ENCODE results near the gene SLC6A6. TPM values are rescaled to one million over a fixed set of nuclear protein-coding genes. Genes with fewer than 3 reads are reported as not detected.

The SLC6A6 gene
- total and polyA plus RNA-seq, 10 of the 15 experiments (the other 5 are each of a cell fraction or from before 2014, with no cell fraction given), result 5.6 to 47.0 (median 20.2) TPM

GRCh38 chr3:14423963-14424362 lies 21.6 kb downstream of the SLC6A6 start (continued):
- TF ChIP-seq, protein P1, sequence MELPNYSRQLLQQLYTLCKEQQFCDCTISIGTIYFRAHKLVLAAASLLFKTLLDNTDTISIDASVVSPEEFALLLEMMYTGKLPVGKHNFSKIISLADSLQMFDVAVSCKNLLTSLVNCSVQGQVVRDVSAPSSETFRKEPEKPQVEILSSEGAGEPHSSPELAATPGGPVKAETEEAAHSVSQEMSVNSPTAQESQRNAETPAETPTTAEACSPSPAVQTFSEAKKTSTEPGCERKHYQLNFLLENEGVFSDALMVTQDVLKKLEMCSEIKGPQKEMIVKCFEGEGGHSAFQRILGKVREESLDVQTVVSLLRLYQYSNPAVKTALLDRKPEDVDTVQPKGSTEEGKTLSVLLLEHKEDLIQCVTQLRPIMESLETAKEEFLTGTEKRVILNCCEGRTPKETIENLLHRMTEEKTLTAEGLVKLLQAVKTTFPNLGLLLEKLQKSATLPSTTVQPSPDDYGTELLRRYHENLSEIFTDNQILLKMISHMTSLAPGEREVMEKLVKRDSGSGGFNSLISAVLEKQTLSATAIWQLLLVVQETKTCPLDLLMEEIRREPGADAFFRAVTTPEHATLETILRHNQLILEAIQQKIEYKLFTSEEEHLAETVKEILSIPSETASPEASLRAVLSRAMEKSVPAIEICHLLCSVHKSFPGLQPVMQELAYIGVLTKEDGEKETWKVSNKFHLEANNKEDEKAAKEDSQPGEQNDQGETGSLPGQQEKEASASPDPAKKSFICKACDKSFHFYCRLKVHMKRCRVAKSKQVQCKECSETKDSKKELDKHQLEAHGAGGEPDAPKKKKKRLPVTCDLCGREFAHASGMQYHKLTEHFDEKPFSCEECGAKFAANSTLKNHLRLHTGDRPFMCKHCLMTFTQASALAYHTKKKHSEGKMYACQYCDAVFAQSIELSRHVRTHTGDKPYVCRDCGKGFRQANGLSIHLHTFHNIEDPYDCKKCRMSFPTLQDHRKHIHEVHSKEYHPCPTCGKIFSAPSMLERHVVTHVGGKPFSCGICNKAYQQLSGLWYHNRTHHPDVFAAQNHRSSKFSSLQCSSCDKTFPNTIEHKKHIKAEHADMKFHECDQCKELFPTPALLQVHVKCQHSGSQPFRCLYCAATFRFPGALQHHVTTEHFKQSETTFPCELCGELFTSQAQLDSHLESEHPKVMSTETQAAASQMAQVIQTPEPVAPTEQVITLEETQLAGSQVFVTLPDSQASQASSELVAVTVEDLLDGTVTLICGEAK (IDR thresholded peaks at IDR 0.05; ENCODE audit: borderline replicate concordance), result no peak
- no peak for TF ChIP-seq CHD1 (IDR thresholded peaks at IDR 0.05; ENCODE audit: low read depth, low read length)
- TF ChIP-seq, protein P2, sequence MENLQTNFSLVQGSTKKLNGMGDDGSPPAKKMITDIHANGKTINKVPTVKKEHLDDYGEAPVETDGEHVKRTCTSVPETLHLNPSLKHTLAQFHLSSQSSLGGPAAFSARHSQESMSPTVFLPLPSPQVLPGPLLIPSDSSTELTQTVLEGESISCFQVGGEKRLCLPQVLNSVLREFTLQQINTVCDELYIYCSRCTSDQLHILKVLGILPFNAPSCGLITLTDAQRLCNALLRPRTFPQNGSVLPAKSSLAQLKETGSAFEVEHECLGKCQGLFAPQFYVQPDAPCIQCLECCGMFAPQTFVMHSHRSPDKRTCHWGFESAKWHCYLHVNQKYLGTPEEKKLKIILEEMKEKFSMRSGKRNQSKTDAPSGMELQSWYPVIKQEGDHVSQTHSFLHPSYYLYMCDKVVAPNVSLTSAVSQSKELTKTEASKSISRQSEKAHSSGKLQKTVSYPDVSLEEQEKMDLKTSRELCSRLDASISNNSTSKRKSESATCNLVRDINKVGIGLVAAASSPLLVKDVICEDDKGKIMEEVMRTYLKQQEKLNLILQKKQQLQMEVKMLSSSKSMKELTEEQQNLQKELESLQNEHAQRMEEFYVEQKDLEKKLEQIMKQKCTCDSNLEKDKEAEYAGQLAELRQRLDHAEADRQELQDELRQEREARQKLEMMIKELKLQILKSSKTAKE (IDR thresholded peaks at IDR 0.05; ENCODE audit: low read depth, poor library complexity, severe bottlenecking), result peak; percentile 30
- peak; percentile 60; the same call in 1 of the 2 replicates for TF ChIP-seq EED (IDR thresholded peaks at IDR 0.05; ENCODE audit: low read depth)

All from GM12878 (cell line).